ENCODE measurements around the gene KIF21B. TPM values are rescaled to one million over a fixed set of nuclear protein-coding genes. Genes with fewer than 3 reads are reported as not detected.

KIF21B gene
- total and polyA plus RNA-seq, 2 experiments from 2014 or later, result 0.03 TPM; not detected in 1

DNA sequence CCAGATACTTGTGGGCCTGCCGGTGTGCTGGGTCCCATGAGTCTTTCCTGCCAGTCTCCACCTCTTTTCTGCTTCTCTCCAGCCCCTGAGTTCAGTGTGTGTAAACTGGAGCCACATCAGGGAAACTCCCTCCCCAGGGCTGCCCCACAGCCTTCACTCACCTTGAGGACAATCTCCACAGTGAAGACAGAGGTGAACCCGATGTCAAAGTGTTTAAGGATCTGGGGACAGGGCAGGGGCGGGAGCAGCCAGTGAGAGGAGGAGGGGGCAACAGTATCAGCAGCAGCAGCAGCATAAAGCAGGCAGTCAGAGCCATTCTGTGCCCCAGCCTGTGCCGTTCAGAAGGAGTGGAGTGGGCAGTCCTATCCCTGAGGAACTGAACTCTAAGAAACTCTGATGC lies 45.5 kb upstream of the KIF21B start:
- no peaks in the 10 kb centered on the region for H3K9me3 ChIP-seq (ENCODE audit: low read depth)
- no peak overlapping the region for H3K9ac ChIP-seq
- H3K36me3 ChIP-seq (ENCODE audit: low read depth), result no peaks in the 10 kb centered on the region
- no peak overlapping the region for H3K4me2 ChIP-seq (ENCODE audit: unreplicated experiment)
- no peaks in the 10 kb centered on the region for H4K20me1 ChIP-seq (ENCODE audit: insufficient read depth)
- H3F3A ChIP-seq (ENCODE audit: insufficient read depth), result no peaks in the 10 kb centered on the region
- TF ChIP-seq EZH2 (IDR thresholded peaks at IDR 0.05; ENCODE audit: insufficient read depth, poor library complexity, severe bottlenecking) (no peak), EZH2phosphoT487 (IDR thresholded peaks at IDR 0.05; ENCODE audit: insufficient read depth, low read depth) (no peak)
- in situ Hi-C loops (cut with MboI), result no loop called here
- H3K9me2 ChIP-seq (ENCODE audit: insufficient read depth), result no peaks in the 10 kb centered on the region
- peaks cover 68% of the 10 kb centered on the region for H3K27me3 ChIP-seq (replicated peaks; ENCODE audit: insufficient read depth)
- DNase-seq, result no peak
- H3K4me3 ChIP-seq, result no peak overlapping the region
- H3K4me1 ChIP-seq (ENCODE audit: insufficient read depth), result no peaks in the 10 kb centered on the region
- 27 to 31% methylated on average over 4 of the region's 4 CpGs for WGBS, 2 experiments (ENCODE audit: low coverage in 1 of 2, low lambda C conversion rate in 2 of 2, missing lambda C conversion rate in 2 of 2)
- H3K27ac ChIP-seq, result no peak overlapping the region
- H2AFZ ChIP-seq, result no peak overlapping the region
- no peaks in the 10 kb centered on the region for H3K79me2 ChIP-seq (ENCODE audit: insufficient read depth)

DNA sequence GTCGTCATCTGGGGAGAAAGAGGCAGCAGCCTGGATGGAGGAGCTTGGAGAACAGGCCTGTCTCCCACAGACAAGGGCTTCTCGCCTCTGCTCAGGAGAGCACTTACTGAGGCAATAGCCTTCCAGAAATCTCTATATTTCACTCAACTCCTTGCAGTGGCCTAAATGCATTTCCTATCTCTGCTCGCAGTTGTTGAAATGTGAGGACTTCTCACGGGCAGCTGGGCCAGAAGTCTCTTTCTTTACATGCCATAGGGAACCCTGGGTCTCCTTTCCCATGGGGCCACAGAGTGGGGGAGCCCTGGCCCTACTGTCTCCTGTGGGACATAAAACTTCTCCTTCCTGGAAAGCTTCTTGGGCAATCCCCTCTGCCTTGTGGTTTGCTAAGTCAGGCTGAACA lies 43.5 kb upstream of the KIF21B start:
- Histone ChIP-seq H3F3A (ENCODE audit: insufficient read depth) (no peaks in the 10 kb centered on the region), H3K9me2 (ENCODE audit: insufficient read depth) (no peaks in the 10 kb centered on the region), H3K4me2 (ENCODE audit: unreplicated experiment) (no peak overlapping the region), H2AFZ (no peak overlapping the region), H3K36me3 (ENCODE audit: low read depth) (no peaks in the 10 kb centered on the region), H3K4me1 (ENCODE audit: insufficient read depth) (no peaks in the 10 kb centered on the region), H3K27ac (no peak overlapping the region), H3K27me3 (replicated peaks; ENCODE audit: insufficient read depth) (peaks cover 64% of the 10 kb centered on the region), H3K4me3 (no peak overlapping the region), H4K20me1 (ENCODE audit: insufficient read depth) (no peaks in the 10 kb centered on the region), H3K9ac (no peak overlapping the region), H3K79me2 (ENCODE audit: insufficient read depth) (no peaks in the 10 kb centered on the region), H3K9me3 (ENCODE audit: low read depth) (no peaks in the 10 kb centered on the region)
- 49 to 52% methylated on average over 4 of the region's 4 CpGs for WGBS, 2 experiments (ENCODE audit: low coverage in 1 of 2, low lambda C conversion rate in 2 of 2, missing lambda C conversion rate in 2 of 2)
- in situ Hi-C loops (cut with MboI), result no loop called here
- no peak for DNase-seq
- TF ChIP-seq EZH2 (IDR thresholded peaks at IDR 0.05; ENCODE audit: insufficient read depth, poor library complexity, severe bottlenecking), result no peak
- TF ChIP-seq EZH2phosphoT487 (IDR thresholded peaks at IDR 0.05; ENCODE audit: insufficient read depth, low read depth), result no peak

DNA sequence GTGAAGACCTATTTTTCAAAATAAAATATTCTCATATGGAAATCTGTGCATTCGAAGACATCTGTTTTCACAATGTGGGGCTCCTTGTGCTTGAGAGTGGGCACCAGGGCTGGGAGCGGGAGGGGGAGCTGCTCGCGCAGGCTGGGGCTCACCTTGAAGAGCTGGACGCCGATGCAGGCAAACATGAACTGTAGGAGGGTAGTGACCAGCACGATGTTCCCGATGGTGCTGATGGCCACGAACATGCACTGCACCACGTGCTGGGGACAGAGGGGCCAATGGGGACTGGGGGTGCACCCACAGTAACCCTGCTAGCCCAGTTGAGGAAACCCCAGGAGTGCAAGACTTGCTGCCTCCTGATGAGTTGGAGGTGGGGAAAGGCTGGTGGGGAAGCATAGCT lies 42.2 kb upstream of the KIF21B start:
- Histone ChIP-seq H3K4me2 (ENCODE audit: unreplicated experiment) (no peak overlapping the region), H3K27me3 (replicated peaks; ENCODE audit: insufficient read depth) (peaks cover 54% of the 10 kb centered on the region), H4K20me1 (ENCODE audit: insufficient read depth) (no peaks in the 10 kb centered on the region), H3F3A (ENCODE audit: insufficient read depth) (no peaks in the 10 kb centered on the region), H3K4me3 (no peak overlapping the region), H3K9me3 (ENCODE audit: low read depth) (no peaks in the 10 kb centered on the region), H3K27ac (no peak overlapping the region), H3K9ac (no peak overlapping the region), H3K9me2 (ENCODE audit: insufficient read depth) (no peaks in the 10 kb centered on the region), H3K4me1 (ENCODE audit: insufficient read depth) (no peaks in the 10 kb centered on the region), H3K79me2 (ENCODE audit: insufficient read depth) (no peaks in the 10 kb centered on the region), H3K36me3 (ENCODE audit: low read depth) (no peaks in the 10 kb centered on the region), H2AFZ (no peak overlapping the region)
- in situ Hi-C loops (cut with MboI), result no loop called here
- no peak for TF ChIP-seq EZH2phosphoT487 (IDR thresholded peaks at IDR 0.05; ENCODE audit: insufficient read depth, low read depth)
- TF ChIP-seq EZH2 (IDR thresholded peaks at IDR 0.05; ENCODE audit: insufficient read depth, poor library complexity, severe bottlenecking), result no peak
- no peak for DNase-seq
- 68% methylated on average over 10 of the region's 10 CpGs for WGBS, 2 experiments (ENCODE audit: low coverage in 1 of 2, low lambda C conversion rate in 2 of 2, missing lambda C conversion rate in 2 of 2)

DNA sequence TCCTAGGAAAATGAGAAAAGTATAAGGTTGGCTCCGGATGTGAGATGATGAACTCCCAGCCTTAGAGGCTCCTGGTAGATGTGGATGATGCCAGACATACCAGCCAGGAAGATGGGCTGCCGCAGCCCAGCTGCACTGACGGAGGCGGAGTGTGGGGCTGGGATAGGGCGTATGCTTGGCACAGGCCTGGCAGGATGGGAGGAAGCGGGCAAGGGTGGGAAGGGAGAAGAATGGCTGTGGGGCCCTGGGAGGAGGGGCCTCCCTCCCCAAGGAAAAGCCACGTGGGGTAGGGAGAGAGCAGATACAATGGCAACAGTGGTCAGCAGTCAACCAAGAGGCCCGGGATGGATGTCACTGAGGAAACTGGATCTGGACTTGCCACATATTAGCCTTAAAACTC lies 41.3 kb upstream of the KIF21B start:
- Histone ChIP-seq H3K4me3 (no peak overlapping the region), H4K20me1 (ENCODE audit: insufficient read depth) (no peaks in the 10 kb centered on the region), H3F3A (ENCODE audit: insufficient read depth) (no peaks in the 10 kb centered on the region), H3K36me3 (ENCODE audit: low read depth) (no peaks in the 10 kb centered on the region), H3K9me2 (ENCODE audit: insufficient read depth) (no peaks in the 10 kb centered on the region), H3K4me1 (ENCODE audit: insufficient read depth) (no peaks in the 10 kb centered on the region), H2AFZ (no peak overlapping the region), H3K4me2 (ENCODE audit: unreplicated experiment) (no peak overlapping the region), H3K9me3 (ENCODE audit: low read depth) (no peaks in the 10 kb centered on the region), H3K27me3 (replicated peaks; ENCODE audit: insufficient read depth) (peaks cover 45% of the 10 kb centered on the region), H3K27ac (no peak overlapping the region), H3K79me2 (ENCODE audit: insufficient read depth) (no peaks in the 10 kb centered on the region), H3K9ac (no peak overlapping the region)
- in situ Hi-C loops (cut with MboI), result no loop called here
- no peak for DNase-seq
- WGBS, 2 experiments (ENCODE audit: low coverage in 1 of 2, low lambda C conversion rate in 2 of 2, missing lambda C conversion rate in 2 of 2), result 68 to 71% methylated on average over 8 of the region's 8 CpGs
- TF ChIP-seq EZH2phosphoT487 (IDR thresholded peaks at IDR 0.05; ENCODE audit: insufficient read depth, low read depth) (no peak), EZH2 (IDR thresholded peaks at IDR 0.05; ENCODE audit: insufficient read depth, poor library complexity, severe bottlenecking) (no peak)

DNA sequence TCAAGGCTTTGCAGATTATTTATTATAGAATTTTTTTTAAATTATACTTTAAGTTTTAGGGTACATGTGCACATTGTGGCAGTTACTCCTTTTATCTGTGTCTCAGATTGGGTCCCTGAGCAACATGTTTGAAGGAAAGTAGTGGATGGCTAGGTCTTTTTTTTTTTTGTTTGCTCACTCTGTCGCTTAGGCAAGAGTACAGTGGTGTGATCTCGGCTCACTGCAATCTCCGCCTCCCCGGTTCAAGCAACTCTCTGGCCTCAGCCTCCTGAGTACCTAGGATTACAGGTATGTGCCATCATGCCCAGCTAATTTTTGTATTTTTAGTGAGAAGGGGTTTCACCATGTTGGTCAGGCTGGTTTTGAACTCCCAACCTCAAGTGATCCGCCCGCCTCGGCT lies 39.6 kb upstream of the KIF21B start:
- in situ Hi-C loops (cut with MboI), result no loop called here
- no peaks in the 10 kb centered on the region for H4K20me1 ChIP-seq (ENCODE audit: insufficient read depth)
- no peaks in the 10 kb centered on the region for H3F3A ChIP-seq (ENCODE audit: insufficient read depth)
- 86 to 87% methylated on average over 7 of the region's 7 CpGs for WGBS, 2 experiments (ENCODE audit: low coverage in 1 of 2, low lambda C conversion rate in 2 of 2, missing lambda C conversion rate in 2 of 2)
- peaks cover 37% of the 10 kb centered on the region for H3K27me3 ChIP-seq (replicated peaks; ENCODE audit: insufficient read depth)
- no peaks in the 10 kb centered on the region for H3K9me3 ChIP-seq (ENCODE audit: low read depth)
- H3K79me2 ChIP-seq (ENCODE audit: insufficient read depth), result no peaks in the 10 kb centered on the region
- H3K9ac ChIP-seq, result no peak overlapping the region
- H3K36me3 ChIP-seq (ENCODE audit: low read depth), result no peaks in the 10 kb centered on the region
- H2AFZ ChIP-seq, result no peak overlapping the region
- no peak overlapping the region for H3K27ac ChIP-seq
- DNase-seq, result no peak
- H3K4me3 ChIP-seq, result no peak overlapping the region
- H3K4me1 ChIP-seq (ENCODE audit: insufficient read depth), result no peaks in the 10 kb centered on the region
- H3K4me2 ChIP-seq (ENCODE audit: unreplicated experiment), result no peak overlapping the region
- no peaks in the 10 kb centered on the region for H3K9me2 ChIP-seq (ENCODE audit: insufficient read depth)
- TF ChIP-seq EZH2phosphoT487 (IDR thresholded peaks at IDR 0.05; ENCODE audit: insufficient read depth, low read depth) (no peak), EZH2 (IDR thresholded peaks at IDR 0.05; ENCODE audit: insufficient read depth, poor library complexity, severe bottlenecking) (no peak)

Data from GM23248 (cell line).